ENCODE results near the gene PCOLCE2. TPM values are rescaled to one million over a fixed set of nuclear protein-coding genes. Genes with fewer than 3 reads are reported as not detected.

PCOLCE2 gene
- total RNA-seq, 1 experiment from 2014 or later, result 1.5 TPM

GRCh38 chr3:142934128-142934886 lies 45.4 kb upstream of the PCOLCE2 start:
- Histone ChIP-seq H4K20me1 (ENCODE audit: insufficient read depth) (no peaks in the 10 kb centered on the region), H3K36me3 (ENCODE audit: low read depth) (no peaks in the 10 kb centered on the region), H3K79me2 (ENCODE audit: low read depth) (no peaks in the 10 kb centered on the region), H3K4me3 (no peak overlapping the region), H3K4me2 (no peak overlapping the region), H2AFZ (no peak overlapping the region), H3F3A (ENCODE audit: insufficient read depth, low read depth) (no peaks in the 10 kb centered on the region), H3K9me3 (ENCODE audit: insufficient read depth, low read depth) (no peaks in the 10 kb centered on the region), H3K9me2 (ENCODE audit: insufficient read depth) (no peaks in the 10 kb centered on the region), H3K27me3 (ENCODE audit: insufficient read depth, low read depth) (no peaks in the 10 kb centered on the region), H3K27ac (no peak overlapping the region), H3K4me1 (replicated peaks; ENCODE audit: insufficient read depth) (no peaks in the 10 kb centered on the region)
- TF ChIP-seq EZH2 (IDR thresholded peaks at IDR 0.05; ENCODE audit: low read depth), result no peak
- TF ChIP-seq, protein P1, sequence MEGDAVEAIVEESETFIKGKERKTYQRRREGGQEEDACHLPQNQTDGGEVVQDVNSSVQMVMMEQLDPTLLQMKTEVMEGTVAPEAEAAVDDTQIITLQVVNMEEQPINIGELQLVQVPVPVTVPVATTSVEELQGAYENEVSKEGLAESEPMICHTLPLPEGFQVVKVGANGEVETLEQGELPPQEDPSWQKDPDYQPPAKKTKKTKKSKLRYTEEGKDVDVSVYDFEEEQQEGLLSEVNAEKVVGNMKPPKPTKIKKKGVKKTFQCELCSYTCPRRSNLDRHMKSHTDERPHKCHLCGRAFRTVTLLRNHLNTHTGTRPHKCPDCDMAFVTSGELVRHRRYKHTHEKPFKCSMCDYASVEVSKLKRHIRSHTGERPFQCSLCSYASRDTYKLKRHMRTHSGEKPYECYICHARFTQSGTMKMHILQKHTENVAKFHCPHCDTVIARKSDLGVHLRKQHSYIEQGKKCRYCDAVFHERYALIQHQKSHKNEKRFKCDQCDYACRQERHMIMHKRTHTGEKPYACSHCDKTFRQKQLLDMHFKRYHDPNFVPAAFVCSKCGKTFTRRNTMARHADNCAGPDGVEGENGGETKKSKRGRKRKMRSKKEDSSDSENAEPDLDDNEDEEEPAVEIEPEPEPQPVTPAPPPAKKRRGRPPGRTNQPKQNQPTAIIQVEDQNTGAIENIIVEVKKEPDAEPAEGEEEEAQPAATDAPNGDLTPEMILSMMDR (conservative IDR thresholded peaks at IDR 0.05), result no peak
- no TSS peak for BruUV-seq (replicated peaks)
- ChIA-PET POLR2A (ENCODE audit: unreplicated experiment) (no interaction called here), CTCF (no interaction called here)
- DNase-seq, result no peak
- intact Hi-C loops (cut with micrococcal nuclease; ENCODE audit: unreplicated experiment), result loop anchor here (5.0 kb wide), 1 partner anchor 107 kb away; no protein-coding TSS in a partner anchor

DNA sequence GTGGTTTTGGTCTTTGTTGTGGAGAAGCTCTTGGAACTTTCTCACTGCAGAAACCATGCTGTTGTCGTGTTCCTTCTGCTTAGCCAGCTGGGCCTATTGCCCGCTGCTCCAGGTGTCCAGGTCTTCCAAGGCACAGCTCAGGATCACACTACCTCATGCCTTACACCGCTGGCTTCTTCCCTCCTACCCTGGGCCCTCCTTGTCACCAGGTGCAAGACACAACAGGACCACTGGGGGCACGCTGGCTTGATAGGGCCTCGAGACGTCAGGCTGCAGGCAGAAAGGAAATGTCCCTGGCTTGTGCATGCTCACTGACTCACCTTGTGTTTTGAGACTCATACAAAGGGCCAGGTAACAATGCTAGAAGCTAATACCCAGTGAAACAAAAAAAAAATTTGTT lies 42.3 kb upstream of the PCOLCE2 start:
- TF ChIP-seq EZH2 (IDR thresholded peaks at IDR 0.05; ENCODE audit: low read depth), result no peak
- TF ChIP-seq, protein P1 (conservative IDR thresholded peaks at IDR 0.05), result 0 out of 2 replicates have a peak, but pooled peaks have one; percentile 17
- Histone ChIP-seq H3K4me2 (no peak overlapping the region), H3K27me3 (ENCODE audit: insufficient read depth, low read depth) (no peaks in the 10 kb centered on the region), H3F3A (ENCODE audit: insufficient read depth, low read depth) (no peaks in the 10 kb centered on the region), H4K20me1 (ENCODE audit: insufficient read depth) (no peaks in the 10 kb centered on the region), H3K4me3 (no peak overlapping the region), H3K27ac (no peak overlapping the region), H3K9me2 (ENCODE audit: insufficient read depth) (no peaks in the 10 kb centered on the region), H3K4me1 (replicated peaks; ENCODE audit: insufficient read depth) (no peaks in the 10 kb centered on the region), H3K9me3 (ENCODE audit: insufficient read depth, low read depth) (no peaks in the 10 kb centered on the region), H3K79me2 (ENCODE audit: low read depth) (no peaks in the 10 kb centered on the region), H3K36me3 (ENCODE audit: low read depth) (no peaks in the 10 kb centered on the region), H2AFZ (no peak overlapping the region; the same call in 1 of the 2 replicates)
- BruUV-seq (replicated peaks), result no TSS peak
- intact Hi-C loops (cut with micrococcal nuclease; ENCODE audit: unreplicated experiment), result loop anchor here (5.0 kb wide), 1 partner anchor 104 kb away; no protein-coding TSS in a partner anchor
- no peak for DNase-seq
- POLR2A ChIA-PET (ENCODE audit: unreplicated experiment), result interaction anchor here (0.6 kb wide), 1 partner anchor 301 kb away, joined by 3 read pairs; no protein-coding TSS in a partner anchor
- CTCF ChIA-PET, result no interaction called here

DNA sequence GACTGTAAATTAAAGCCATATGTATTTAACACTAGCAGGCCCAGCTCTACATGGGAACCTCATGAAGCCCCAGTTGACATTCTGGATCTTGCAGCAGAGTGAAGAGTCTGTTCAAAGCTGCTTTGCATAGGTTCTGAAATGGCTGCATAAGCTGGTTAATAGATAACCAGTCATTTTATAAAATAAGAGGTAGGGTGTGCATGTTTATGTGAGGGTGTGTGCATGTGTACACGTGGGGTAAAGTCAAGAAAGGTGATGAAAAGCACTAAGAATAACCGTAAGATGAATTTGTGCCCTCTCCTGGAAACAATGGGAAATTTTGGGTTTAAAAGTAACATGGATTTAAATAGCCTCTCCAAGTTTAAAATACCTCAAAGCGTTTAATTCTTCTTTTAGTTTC lies 41.6 kb upstream of the PCOLCE2 start:
- no peak for DNase-seq

More for the DNA sequence above, 41.6 kb upstream of the PCOLCE2 start:
- no peaks in the 10 kb centered on the region for H3K36me3 ChIP-seq (ENCODE audit: low read depth)
- H2AFZ ChIP-seq, result no peak overlapping the region
- no peaks in the 10 kb centered on the region for H4K20me1 ChIP-seq (ENCODE audit: insufficient read depth)
- H3K4me3 ChIP-seq, result no peak overlapping the region
- no peak overlapping the region for H3K27ac ChIP-seq
- ChIA-PET CTCF (interaction anchor here (0.6 kb wide), 1 partner anchor 176 kb away, joined by 7 read pairs; no protein-coding TSS in a partner anchor), POLR2A (ENCODE audit: unreplicated experiment) (interaction anchor here (0.6 kb wide), 1 partner anchor 300 kb away, joined by 3 read pairs; no protein-coding TSS in a partner anchor)
- H3K4me1 ChIP-seq (replicated peaks; ENCODE audit: insufficient read depth), result no peaks in the 10 kb centered on the region
- H3K9me3 ChIP-seq (ENCODE audit: insufficient read depth, low read depth), result no peaks in the 10 kb centered on the region
- H3F3A ChIP-seq (ENCODE audit: insufficient read depth, low read depth), result no peaks in the 10 kb centered on the region
- H3K4me2 ChIP-seq, result no peak overlapping the region
- H3K79me2 ChIP-seq (ENCODE audit: low read depth), result no peaks in the 10 kb centered on the region
- no TSS peak for BruUV-seq (replicated peaks)
- no peaks in the 10 kb centered on the region for H3K27me3 ChIP-seq (ENCODE audit: insufficient read depth, low read depth)
- H3K9me2 ChIP-seq (ENCODE audit: insufficient read depth), result no peaks in the 10 kb centered on the region
- intact Hi-C loops (cut with micrococcal nuclease; ENCODE audit: unreplicated experiment), result loop anchor here (5.0 kb wide), 1 partner anchor 103 kb away; no protein-coding TSS in a partner anchor
- TF ChIP-seq, protein P1 (conservative IDR thresholded peaks at IDR 0.05), result no peak
- TF ChIP-seq EZH2 (IDR thresholded peaks at IDR 0.05; ENCODE audit: low read depth), result no peak

Data from PC-9 (cell line).